Measurements from ENCODE around the gene SPR. TPM values are rescaled to one million over a fixed set of nuclear protein-coding genes. Genes with fewer than 3 reads are reported as not detected.

Gene SPR
- total and polyA plus RNA-seq, 2 of the 13 experiments (the other 11 are each of a cell fraction or from before 2014, with no cell fraction given): 34.0 to 96.0 TPM

DNA sequence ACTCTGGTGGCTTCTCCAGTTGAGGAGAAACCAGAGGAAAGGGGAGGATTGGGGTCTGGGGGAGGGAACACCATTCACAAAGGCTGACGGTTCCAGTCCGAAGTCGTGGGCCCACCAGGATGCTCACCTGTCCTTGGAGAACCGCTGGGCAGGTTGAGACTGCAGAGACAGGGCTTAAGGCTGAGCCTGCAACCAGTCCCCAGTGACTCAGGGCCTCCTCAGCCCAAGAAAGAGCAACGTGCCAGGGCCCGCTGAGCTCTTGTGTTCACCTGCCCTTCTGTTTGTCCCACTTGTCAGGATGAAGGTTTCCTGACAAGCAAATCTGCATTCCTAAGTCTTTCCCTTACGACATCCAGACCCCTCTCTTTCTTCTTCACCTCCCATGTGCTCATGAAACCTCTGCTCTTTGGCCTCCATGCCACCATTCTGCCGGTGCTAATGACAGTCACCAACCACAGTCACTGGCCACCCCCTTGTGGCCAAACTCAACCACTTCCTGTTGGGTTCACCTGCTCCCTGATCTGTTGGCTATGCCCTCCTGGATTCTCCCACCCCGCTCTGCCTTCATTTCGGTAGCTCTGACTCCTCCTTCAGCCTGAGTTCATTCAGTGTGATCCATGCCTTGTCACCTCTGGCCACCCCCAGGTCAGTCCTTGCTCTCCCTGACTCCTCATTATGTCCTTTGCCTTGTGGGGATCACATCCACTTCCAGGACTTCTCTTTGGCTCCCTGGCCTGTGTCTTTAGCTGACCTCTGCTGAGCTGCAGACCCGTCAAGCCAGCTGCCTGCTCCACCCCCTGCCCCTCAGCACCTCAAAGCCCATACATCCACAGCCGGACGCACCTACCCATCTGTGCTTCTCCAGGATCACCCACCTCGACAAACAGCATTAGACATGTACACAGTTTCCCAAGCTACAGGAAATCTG lies 47.7 kb downstream of the SPR start (continued):
- TF ChIP-seq, protein P1, sequence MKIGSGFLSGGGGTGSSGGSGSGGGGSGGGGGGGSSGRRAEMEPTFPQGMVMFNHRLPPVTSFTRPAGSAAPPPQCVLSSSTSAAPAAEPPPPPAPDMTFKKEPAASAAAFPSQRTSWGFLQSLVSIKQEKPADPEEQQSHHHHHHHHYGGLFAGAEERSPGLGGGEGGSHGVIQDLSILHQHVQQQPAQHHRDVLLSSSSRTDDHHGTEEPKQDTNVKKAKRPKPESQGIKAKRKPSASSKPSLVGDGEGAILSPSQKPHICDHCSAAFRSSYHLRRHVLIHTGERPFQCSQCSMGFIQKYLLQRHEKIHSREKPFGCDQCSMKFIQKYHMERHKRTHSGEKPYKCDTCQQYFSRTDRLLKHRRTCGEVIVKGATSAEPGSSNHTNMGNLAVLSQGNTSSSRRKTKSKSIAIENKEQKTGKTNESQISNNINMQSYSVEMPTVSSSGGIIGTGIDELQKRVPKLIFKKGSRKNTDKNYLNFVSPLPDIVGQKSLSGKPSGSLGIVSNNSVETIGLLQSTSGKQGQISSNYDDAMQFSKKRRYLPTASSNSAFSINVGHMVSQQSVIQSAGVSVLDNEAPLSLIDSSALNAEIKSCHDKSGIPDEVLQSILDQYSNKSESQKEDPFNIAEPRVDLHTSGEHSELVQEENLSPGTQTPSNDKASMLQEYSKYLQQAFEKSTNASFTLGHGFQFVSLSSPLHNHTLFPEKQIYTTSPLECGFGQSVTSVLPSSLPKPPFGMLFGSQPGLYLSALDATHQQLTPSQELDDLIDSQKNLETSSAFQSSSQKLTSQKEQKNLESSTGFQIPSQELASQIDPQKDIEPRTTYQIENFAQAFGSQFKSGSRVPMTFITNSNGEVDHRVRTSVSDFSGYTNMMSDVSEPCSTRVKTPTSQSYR (CRISPR knock-in tag; IDR thresholded peaks at IDR 0.05; ENCODE audit: borderline replicate concordance): no peak
- TF ChIP-seq MATR3 (CRISPR knock-in tag; IDR thresholded peaks at IDR 0.05): no peak
- TF ChIP-seq ZNF552 (CRISPR knock-in tag; IDR thresholded peaks at IDR 0.05; ENCODE audit: borderline replicate concordance): no peak
- TF ChIP-seq ELF1 (CRISPR knock-in tag; IDR thresholded peaks at IDR 0.05): peak; percentile 66
- TF ChIP-seq IRF2 (CRISPR knock-in tag; IDR thresholded peaks at IDR 0.05): 0 out of 2 replicates have a peak, but pooled peaks have one; percentile 21
- no peak for TF ChIP-seq GABPA (IDR thresholded peaks at IDR 0.05; ENCODE audit: low read depth, low read length)
- TF ChIP-seq GABPA (CRISPR knock-in tag; IDR thresholded peaks at IDR 0.05; ENCODE audit: low read depth): peak; percentile 68
- TF ChIP-seq, protein P2, sequence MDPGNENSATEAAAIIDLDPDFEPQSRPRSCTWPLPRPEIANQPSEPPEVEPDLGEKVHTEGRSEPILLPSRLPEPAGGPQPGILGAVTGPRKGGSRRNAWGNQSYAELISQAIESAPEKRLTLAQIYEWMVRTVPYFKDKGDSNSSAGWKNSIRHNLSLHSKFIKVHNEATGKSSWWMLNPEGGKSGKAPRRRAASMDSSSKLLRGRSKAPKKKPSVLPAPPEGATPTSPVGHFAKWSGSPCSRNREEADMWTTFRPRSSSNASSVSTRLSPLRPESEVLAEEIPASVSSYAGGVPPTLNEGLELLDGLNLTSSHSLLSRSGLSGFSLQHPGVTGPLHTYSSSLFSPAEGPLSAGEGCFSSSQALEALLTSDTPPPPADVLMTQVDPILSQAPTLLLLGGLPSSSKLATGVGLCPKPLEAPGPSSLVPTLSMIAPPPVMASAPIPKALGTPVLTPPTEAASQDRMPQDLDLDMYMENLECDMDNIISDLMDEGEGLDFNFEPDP (CRISPR knock-in tag; conservative IDR thresholded peaks at IDR 0.05): no peak
- TF ChIP-seq CTCF (CRISPR knock-in tag; IDR thresholded peaks at IDR 0.05): peak; percentile 91
- TF ChIP-seq ETV6 (CRISPR knock-in tag; conservative IDR thresholded peaks at IDR 0.05): no peak
- peak; percentile 47; the same call in 1 of the 2 replicates for TF ChIP-seq ZNF350 (CRISPR knock-in tag; IDR thresholded peaks at IDR 0.05; ENCODE audit: borderline replicate concordance, low read depth)
- TF ChIP-seq ZNF777 (CRISPR knock-in tag; IDR thresholded peaks at IDR 0.05): no peak
- TF ChIP-seq ZNF101 (CRISPR knock-in tag; IDR thresholded peaks at IDR 0.05; ENCODE audit: borderline replicate concordance, low read depth): no peak
- no peak for TF ChIP-seq POLR2A (IDR thresholded peaks at IDR 0.05; ENCODE audit: insufficient read depth in 1 of 2, low read depth in 2 of 2, low read length in 2 of 2)
- no peak for TF ChIP-seq ZNF432 (CRISPR knock-in tag; IDR thresholded peaks at IDR 0.05; ENCODE audit: borderline replicate concordance)
- no peak for TF ChIP-seq KLF15 (CRISPR knock-in tag; IDR thresholded peaks at IDR 0.05; ENCODE audit: borderline replicate concordance)
- peak; percentile 48; the same call in 1 of the 2 replicates for TF ChIP-seq RXRB (CRISPR knock-in tag; IDR thresholded peaks at IDR 0.05; ENCODE audit: borderline replicate concordance)
- TF ChIP-seq ZNF589 (CRISPR knock-in tag; conservative IDR thresholded peaks at IDR 0.05): no peak
- TF ChIP-seq XRCC5 (optimal IDR thresholded peaks at IDR 0.05; ENCODE audit: low read length): peak; percentile 68
- TF ChIP-seq FOSL1 (CRISPR knock-in tag; IDR thresholded peaks at IDR 0.05; ENCODE audit: borderline replicate concordance): no peak
- no peak for TF ChIP-seq SAP130 (CRISPR knock-in tag; IDR thresholded peaks at IDR 0.05; ENCODE audit: low read depth)
- no peak for TF ChIP-seq RBM39 (IDR thresholded peaks at IDR 0.05; ENCODE audit: low read depth, low read length, poor library complexity, severe bottlenecking)
- no peak for TF ChIP-seq RBM22 (optimal IDR thresholded peaks at IDR 0.05; ENCODE audit: low read length)
- no peak for TF ChIP-seq ZNF234 (CRISPR knock-in tag; conservative IDR thresholded peaks at IDR 0.05)
- no peak for TF ChIP-seq TAF1 (CRISPR knock-in tag; IDR thresholded peaks at IDR 0.05)
